Natural killer cell (primary cell): ENCODE data around the gene ZNF827. TPM values are rescaled to one million over a fixed set of nuclear protein-coding genes. Genes with fewer than 3 reads are reported as not detected.
"Not testable (repeated sequence)": the region's sequence is repeated elsewhere in the genome, so short reads cannot be mapped to it uniquely, and the experiment has no call there.

Source experiments
- ATAC-seq, 3 donors: fragments of 150-1000 bp in 2 of 3; fragments of 200-7000 bp in 1 of 3; cut with Tn5 transposase; 1 replicate in 1 of 3; 2 replicates in 2 of 3; pipeline ENCODE4 v1.10.0; 2021; ENCODE audit warnings: mild to moderate bottlenecking in 2 of 3, moderate library complexity in 2 of 3
- DNase-seq, 2 donors: peaks; one replicate each; pipeline versions ENCODE4 v3.0.0 to v3.0.0-alpha.2; 2013 to 2021; ENCODE audit warnings: mixed read lengths in 1 of 2
- H3K27ac ChIP-seq: one replicate; pipeline ENCODE4 v1.5.1; 2013; ENCODE audit warnings: mild to moderate bottlenecking, low read length
- H3K27me3 ChIP-seq: one replicate; pipeline ENCODE4 v1.6.1; 2013; ENCODE audit warnings: low read length; ENCODE audit not compliant: control insufficient read depth, insufficient read depth
- H3K36me3 ChIP-seq: one replicate; pipeline ENCODE4 v1.6.1; 2013; ENCODE audit warnings: low read length; ENCODE audit not compliant: control insufficient read depth, insufficient read depth
- H3K4me1 ChIP-seq: one replicate; pipeline ENCODE4 v1.6.1; 2013; ENCODE audit warnings: low read length; ENCODE audit not compliant: control insufficient read depth, insufficient read depth
- H3K4me3 ChIP-seq: one replicate; pipeline ENCODE4 v1.5.1; 2013; ENCODE audit warnings: low read length
- H3K9me3 ChIP-seq: one replicate; pipeline ENCODE4 v1.6.1; 2013; ENCODE audit warnings: low read length; ENCODE audit not compliant: control insufficient read depth, insufficient read depth
- H3K27ac Mint-ChIP-seq, 2 donors: one replicate each; pipeline ENCODE4 v1.8.0; 2022; ENCODE audit warnings: mild to moderate bottlenecking in 2 of 2, mixed read lengths in 2 of 2, moderate library complexity in 1 of 2
- H3K27me3 Mint-ChIP-seq, 2 donors: one replicate each; pipeline ENCODE4 v1.8.0; 2022; ENCODE audit warnings: low read depth in 2 of 2, mixed read lengths in 2 of 2
- H3K36me3 Mint-ChIP-seq: one replicate; pipeline ENCODE4 v1.8.0; 2022; ENCODE audit warnings: mixed read lengths
- H3K4me1 Mint-ChIP-seq, 2 donors: one replicate each; pipeline ENCODE4 v1.8.0; 2022; ENCODE audit warnings: mixed read lengths in 2 of 2
- H3K4me3 Mint-ChIP-seq: one replicate; pipeline ENCODE4 v1.8.0; 2022; ENCODE audit warnings: mild to moderate bottlenecking, moderate library complexity, mixed read lengths
- H3K9me3 Mint-ChIP-seq, 2 donors: one replicate each; pipeline ENCODE4 v1.8.0; 2022; ENCODE audit warnings: mixed read lengths in 2 of 2
- CTCF ChIP-seq: fragments of 200-600 bp; IDR thresholded peaks from one replicate; pipeline ENCODE4 v1.8.0; 2022; ENCODE audit warnings: antibody characterized with exemption
- WGBS: methylation state at CpG from one replicate; pipeline ENCODE4 v1.1.7; 2013; ENCODE audit warnings: missing lambda C conversion rate; ENCODE audit not compliant: insufficient coverage; 5-methylcytosine and 5-hydroxymethylcytosine counted together
- intact Hi-C: fragments of 100-400 bp; cut with micrococcal nuclease; formaldehyde crosslinking; loops from one replicate; pipeline ENCODE4 v1.14.2; 2022
- total RNA-seq, 4 donors: library from RNA; stranded (reverse); fragments of 120-200 nt in 1 of 4; gene quantifications; one replicate each; pipeline versions ENCODE4 v1.2.3 to v1.2.4, GENCODE V29; 2013 to 2022

Gene ZNF827
- total RNA-seq, 3 donors from 2014 or later (not counting 1 experiment from before 2014, with no cell fraction given) = 25.8 to 35.5 (median 32.9) TPM

- no peak for ATAC-seq
- Mint-ChIP-seq H3K27me3 (no peaks in the 10 kb centered on the region), H3K4me1 (peaks cover 11 to 13% of the 10 kb centered on the region in 2 donors), H3K27ac (no peak overlapping the region), H3K4me3 (no peak overlapping the region), H3K9me3 (no peaks in the 10 kb centered on the region), H3K36me3 (no peaks in the 10 kb centered on the region)
- TF ChIP-seq CTCF = no peak
- Histone ChIP-seq H3K4me3 (no peak overlapping the region), H3K36me3 (peaks cover 11% of the 10 kb centered on the region), H3K27me3 (no peaks in the 10 kb centered on the region), H3K4me1 (peaks cover 3% of the 10 kb centered on the region), H3K9me3 (no peaks in the 10 kb centered on the region), H3K27ac (no peak overlapping the region)
- intact Hi-C loops = no loop called here
- no peak for DNase-seq
- 100% methylated on average over 1 of the region's 3 CpGs for WGBS
These were observed 97.8 kb downstream of the ZNF827 start for GRCh38 chr4:145840801-145841200.

- Histone ChIP-seq H3K27me3 (no peaks in the 10 kb centered on the region), H3K4me1 (peaks cover 3% of the 10 kb centered on the region), H3K36me3 (peaks cover 9% of the 10 kb centered on the region), H3K4me3 (no peak overlapping the region), H3K27ac (no peak overlapping the region), H3K9me3 (no peaks in the 10 kb centered on the region)
- peak in 1 of 2 donors; percentile 54 for DNase-seq
- no peaks in the 10 kb centered on the region for H3K36me3 Mint-ChIP-seq
- H3K4me1 Mint-ChIP-seq = peaks cover 11 to 17% of the 10 kb centered on the region in 2 donors
- H3K27me3 Mint-ChIP-seq = no peaks in the 10 kb centered on the region
- H3K27ac Mint-ChIP-seq = no peak overlapping the region
- H3K9me3 Mint-ChIP-seq = no peaks in the 10 kb centered on the region
- peak; percentile 67 to 82 (median 76) for ATAC-seq
- 58% methylated on average over 2 of the region's 3 CpGs for WGBS
- intact Hi-C loops = no loop called here
- no peak overlapping the region for H3K4me3 Mint-ChIP-seq
- TF ChIP-seq CTCF = peak; percentile 34
These were observed 98.4 kb downstream of the ZNF827 start for GRCh38 chr4:145840162-145840768.

- TF ChIP-seq CTCF = no peak
- Histone ChIP-seq H3K4me3 (no peak overlapping the region), H3K27ac (no peak overlapping the region), H3K36me3 (peaks cover 4% of the 10 kb centered on the region), H3K27me3 (no peaks in the 10 kb centered on the region), H3K9me3 (no peaks in the 10 kb centered on the region), H3K4me1 (peaks cover 3% of the 10 kb centered on the region)
- Mint-ChIP-seq H3K36me3 (no peaks in the 10 kb centered on the region), H3K27me3 (no peaks in the 10 kb centered on the region), H3K4me1 (peaks cover 10 to 15% of the 10 kb centered on the region in 2 donors), H3K4me3 (no peak overlapping the region), H3K27ac (no peak overlapping the region), H3K9me3 (no peaks in the 10 kb centered on the region)
- no peak for DNase-seq
- ATAC-seq = no peak
- 94% methylated on average over 10 of the region's 10 CpGs for WGBS
- intact Hi-C loops = no loop called here
These were observed 99.5 kb downstream of the ZNF827 start for GRCh38 chr4:145839151-145839550.

GRCh38 chr4:145832384-145832783 lies 106.2 kb downstream of the ZNF827 start:
- H3K27me3 Mint-ChIP-seq, H3K27me3 ChIP-seq, H3K4me1 ChIP-seq, H3K9me3 ChIP-seq, H3K27ac Mint-ChIP-seq, H3K4me3 ChIP-seq, H3K27ac ChIP-seq, H3K9me3 Mint-ChIP-seq, H3K36me3 Mint-ChIP-seq, H3K4me3 Mint-ChIP-seq, ATAC-seq, H3K36me3 ChIP-seq, DNase-seq, intact Hi-C loops: not testable (repeated sequence)
- peaks cover 11 to 20% of the 10 kb centered on the region in 2 donors for H3K4me1 Mint-ChIP-seq
- WGBS = 93% methylated on average over 2 of the region's 4 CpGs
